Fibroblast of the conjunctiva (primary cell): ENCODE results near the gene GDF11.

Experiments
- DNase-seq: peaks from one replicate; pipeline ENCODE4 v3.0.0-alpha.2; 2010; ENCODE audit warnings: low read depth

Gene GDF11

DNA sequence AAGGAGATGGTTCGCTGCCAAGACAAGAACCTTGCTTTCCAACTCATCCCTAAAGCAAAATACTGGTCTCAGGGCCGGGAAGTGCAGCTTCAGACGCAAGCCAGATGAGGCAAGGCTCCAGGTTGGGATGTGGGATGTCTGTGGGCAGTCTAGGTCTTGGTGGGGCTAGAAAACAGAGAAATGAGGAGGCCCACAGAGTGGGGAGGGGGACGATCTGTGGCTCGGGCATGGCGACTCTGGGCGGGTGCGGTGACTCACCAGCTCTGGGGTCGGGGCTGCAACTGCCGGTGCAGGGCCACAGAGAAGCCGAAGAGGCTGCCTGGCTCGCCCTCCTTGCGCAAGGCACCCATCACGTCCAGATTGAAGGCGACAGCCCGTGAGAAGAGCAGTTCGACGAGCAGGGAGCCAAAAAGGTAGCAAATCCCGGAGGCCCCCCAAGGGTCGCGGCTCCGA is 35.7 kb upstream of the GDF11 start:
- DNase-seq: no peak

DNA sequence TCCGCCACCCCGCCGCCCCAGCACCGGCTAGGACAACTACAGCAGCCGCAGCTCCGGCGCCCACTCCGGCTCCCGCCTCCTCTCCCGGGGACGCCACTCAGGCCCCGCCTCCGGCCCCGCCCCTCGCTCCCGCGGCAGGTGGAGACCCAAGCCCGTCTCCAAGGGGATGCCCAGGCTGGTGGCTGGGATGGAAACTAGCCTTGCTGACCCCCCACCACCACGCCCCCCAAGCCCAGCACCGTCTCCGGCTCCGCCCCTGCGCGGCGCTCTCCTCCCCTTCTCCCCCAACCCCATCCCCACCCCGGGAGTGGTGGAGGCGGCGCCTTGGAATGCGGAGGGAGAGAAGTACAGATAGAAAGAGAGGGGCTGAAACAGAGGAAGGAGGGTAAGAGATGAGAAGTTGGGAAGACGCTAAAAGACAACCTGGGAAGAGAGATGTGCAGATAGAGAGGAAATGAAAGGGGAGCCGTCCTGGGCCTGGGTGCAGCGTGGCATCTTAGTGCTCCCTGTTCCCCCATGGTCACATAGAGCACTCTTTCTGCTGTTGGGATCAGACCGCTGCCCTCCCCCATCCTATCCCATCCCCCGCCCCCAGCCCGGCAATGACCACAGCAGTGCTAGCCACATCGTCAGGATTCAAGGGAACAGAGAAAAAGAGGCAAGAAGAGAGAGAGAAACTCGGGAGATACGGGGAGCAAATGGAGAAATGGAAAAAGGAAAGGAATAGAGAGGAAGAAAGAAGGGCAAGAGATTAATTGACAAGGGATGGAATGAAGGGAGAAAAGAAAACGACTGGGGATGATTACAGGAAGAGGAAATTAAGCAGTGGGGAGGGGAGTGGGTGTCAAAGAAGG is 34.9 kb upstream of the GDF11 start, which contains the start of gene ITGA7:
ITGA7 (minus strand) TSS at position 64 of the 854 bp plus-strand sequence. CDS start 222 bp downstream, outside the sequence.
- DNase-seq: no peak

- no peak for DNase-seq
These were observed 34.2 kb upstream of the GDF11 start for GRCh38 chr12:55708695-55709233.

DNA sequence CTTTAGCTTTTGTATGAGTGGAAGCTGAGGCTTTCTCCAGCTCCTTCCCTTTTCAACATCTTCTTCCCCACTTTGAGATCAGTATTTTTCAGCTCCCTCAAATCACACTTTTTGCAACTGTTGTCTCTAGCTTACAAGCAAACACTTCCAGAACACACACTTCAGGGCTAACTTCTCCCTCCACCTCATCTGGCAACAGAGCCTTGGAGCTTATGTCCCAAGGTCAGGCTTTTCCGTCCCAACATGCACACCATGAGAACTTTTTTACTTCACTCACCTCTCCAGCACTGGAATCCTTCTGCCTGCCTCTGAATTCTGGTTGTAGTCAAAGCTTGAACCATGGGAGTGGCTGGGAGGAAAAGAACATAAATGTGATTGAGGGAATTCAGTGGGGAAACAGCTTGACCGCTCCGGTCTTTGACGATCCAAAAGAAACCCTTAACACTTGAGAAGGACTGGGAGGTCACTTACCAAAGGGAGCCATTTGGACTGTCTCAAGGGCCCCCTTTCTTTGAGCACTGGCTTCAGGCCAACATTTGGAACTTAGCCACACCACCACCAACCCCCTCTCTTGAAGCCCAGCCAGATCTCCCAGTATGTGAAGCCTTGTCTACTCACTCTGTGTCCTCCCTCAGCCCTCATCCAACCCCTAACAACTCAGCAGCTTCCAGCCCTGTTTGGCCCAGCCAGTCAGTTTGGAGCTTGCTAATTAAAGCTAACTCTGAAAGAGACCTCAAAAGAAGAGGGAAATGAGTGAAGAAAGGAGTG is 31.0 kb upstream of the GDF11 start:
- DNase-seq: no peak

DNA sequence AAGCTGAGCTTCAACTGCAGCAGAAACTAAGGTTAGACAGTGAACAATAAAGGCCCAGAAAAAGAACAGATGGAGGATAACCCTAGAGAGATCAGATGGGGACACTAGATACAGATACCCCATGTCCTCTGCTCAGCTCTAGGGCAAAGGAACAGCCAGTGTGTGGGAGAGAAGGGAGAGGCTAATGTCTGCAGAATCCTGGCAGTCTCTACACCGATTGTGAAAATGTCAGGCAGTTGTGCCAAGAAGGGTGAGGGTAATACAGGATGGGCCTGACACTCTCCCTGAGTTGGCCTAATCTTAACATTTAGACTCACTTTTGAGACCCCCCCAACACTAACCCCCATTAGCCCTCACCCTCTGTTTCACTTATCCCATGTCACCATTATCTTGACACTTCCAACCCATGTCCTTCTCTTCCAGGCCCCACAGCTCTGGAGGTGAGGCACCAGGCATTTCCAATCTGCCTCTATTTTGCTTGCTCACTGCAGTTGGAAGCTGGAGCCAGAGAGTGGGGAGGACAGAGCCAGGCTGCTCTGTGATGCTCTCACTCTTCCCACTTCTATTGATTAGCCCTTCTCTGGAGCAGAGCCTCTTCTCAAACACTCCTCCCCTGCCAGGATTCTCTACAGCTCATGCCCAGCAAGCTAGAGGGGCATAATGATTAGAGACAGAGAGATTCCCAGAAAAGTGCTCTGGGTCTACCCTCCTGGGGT is 30.1 kb upstream of the GDF11 start:
- DNase-seq: no peak

- DNase-seq: no peak
These were observed 29.2 kb upstream of the GDF11 start for GRCh38 chr12:55713721-55714120.

GRCh38 chr12:55715169-55715764 is 27.7 kb upstream of the GDF11 start:
- no peak for DNase-seq

GRCh38 chr12:55715833-55716581 is 26.9 kb upstream of the GDF11 start, which contains the start of gene BLOC1S1:
Gene BLOC1S1, plus strand, starts transcription at chr12:55716046. Its CDS starts 6 bp downstream, at chr12:55716052.
- DNase-seq: peak; percentile 89

DNA sequence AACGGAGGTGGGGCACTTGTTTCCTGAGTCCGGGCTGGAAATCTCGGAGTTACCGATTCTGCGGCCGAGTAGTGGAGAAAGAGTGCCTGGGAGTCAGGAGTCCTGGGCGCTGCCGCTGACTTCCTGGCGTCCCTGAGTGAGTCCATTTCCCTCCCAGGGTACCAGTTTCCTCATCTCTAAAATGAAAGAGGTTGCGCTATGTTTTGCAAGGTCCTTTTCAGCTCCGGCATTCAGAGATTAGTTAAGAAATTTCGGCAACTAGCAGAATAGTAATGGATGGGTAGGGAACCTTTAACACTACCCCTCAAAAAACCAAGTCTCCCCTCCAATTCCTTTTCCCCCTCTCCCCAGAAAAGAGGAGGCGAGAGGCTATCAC is 26.4 kb upstream of the GDF11 start:
- no peak for DNase-seq

DNA sequence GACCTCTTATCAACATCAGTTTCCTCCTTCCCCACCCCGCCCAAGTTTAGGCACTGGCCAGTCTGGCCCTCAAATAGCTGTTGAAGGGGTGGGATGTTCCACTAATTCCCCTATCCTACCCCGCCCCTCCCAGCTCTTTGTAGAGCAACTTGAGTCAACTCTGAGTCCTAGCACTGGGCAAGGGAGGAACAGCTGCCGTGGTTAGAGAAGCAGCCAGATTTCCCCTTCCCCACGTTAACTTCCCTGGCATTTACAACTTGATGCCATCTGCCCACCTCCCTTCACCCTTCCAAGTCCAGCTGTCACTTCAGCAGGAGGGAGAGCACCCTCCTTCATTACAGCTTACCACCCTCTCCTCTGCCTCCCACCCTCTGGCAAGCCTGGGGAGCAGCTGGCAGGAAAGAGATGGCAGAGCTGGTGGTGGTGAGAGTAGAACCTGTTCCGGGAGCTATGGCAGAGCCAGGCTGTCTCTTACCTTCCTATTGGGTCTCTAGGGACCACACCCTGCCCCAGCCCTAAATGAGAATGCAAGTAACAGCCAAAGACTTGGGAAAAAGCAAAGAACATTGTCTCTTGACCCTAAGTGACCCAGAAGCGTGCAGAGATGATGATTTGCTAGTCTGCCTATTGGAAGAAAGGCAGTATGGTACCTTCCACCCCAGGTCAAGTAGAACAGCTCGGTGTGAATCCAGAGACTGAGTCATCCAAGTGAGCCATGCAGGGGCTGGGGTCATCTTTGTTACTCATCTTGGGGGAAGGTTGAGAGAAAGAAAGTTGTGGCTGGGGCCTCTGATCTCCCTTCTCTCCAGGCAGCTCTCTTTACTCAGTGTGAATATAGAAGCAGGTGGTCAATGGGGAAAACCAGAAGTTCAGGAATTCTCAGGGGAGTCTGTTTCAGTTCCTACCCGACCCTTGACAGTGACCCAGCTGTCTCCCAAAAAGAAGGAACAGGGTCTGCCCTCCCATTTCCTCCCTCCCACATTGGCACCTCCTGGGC is 25.6 kb upstream of the GDF11 start:
- no peak for DNase-seq

- no peak for DNase-seq
These were observed 24.9 kb upstream of the GDF11 start for GRCh38 chr12:55718015-55718414.

DNA sequence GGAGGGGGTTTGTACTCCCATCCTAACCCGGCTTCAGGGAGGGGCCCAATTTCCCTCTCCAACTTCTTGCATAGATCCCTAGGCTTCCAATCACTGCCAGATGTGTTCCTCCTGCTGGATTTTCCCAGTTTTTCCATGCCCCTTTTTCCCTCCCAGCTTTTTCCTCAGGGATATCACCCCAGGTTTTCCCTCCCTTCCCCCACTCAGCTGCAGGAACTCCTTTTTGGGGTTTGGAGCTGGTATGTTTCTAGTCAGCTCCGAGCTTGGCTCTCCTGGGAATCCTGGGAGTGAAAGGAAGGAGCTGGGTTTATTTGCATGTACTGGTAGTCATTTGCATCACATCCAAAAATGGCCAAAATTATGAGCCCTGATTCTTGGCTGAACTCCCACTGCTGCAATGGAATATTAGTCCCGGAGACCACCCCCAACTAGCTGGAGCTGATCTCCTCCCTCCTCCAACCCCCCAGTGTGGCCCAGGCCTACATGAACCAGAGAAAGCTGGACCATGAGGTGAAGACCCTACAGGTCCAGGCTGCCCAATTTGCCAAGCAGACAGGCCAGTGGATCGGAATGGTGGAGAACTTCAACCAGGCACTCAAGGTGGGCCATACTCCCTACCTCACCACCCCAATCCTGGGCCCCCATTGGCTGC is 24.2 kb upstream of the GDF11 start:
- DNase-seq: no peak

- DNase-seq: no peak
These were observed 23.6 kb upstream of the GDF11 start for GRCh38 chr12:55719371-55719770.

- DNase-seq: peak; percentile 93
These were observed 22.8 kb upstream of the GDF11 start, which contains the start of gene RDH5 for GRCh38 chr12:55720071-55720564. Gene RDH5, plus strand, starts transcription at chr12:55720393. Its CDS starts 792 bp downstream, at chr12:55721185.

DNA sequence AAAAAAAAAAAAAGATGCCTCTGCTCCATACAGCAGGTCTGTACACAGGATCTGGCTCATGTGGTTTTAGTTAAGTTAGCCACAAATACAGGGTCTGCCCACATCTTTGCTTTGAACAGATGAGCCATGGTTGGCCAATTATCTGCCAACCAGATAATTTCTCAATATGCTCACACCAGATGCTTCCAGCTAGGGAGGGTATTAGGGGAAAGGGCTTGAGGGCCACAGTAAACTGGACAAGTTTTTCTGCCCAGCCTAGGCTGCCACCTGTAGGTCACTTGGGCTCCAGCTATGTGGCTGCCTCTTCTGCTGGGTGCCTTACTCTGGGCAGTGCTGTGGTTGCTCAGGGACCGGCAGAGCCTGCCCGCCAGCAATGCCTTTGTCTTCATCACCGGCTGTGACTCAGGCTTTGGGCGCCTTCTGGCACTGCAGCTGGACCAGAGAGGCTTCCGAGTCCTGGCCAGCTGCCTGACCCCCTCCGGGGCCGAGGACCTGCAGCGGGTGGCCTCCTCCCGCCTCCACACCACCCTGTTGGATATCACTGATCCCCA is 22.0 kb upstream of the GDF11 start:
- peak; percentile 95 for DNase-seq

DNA sequence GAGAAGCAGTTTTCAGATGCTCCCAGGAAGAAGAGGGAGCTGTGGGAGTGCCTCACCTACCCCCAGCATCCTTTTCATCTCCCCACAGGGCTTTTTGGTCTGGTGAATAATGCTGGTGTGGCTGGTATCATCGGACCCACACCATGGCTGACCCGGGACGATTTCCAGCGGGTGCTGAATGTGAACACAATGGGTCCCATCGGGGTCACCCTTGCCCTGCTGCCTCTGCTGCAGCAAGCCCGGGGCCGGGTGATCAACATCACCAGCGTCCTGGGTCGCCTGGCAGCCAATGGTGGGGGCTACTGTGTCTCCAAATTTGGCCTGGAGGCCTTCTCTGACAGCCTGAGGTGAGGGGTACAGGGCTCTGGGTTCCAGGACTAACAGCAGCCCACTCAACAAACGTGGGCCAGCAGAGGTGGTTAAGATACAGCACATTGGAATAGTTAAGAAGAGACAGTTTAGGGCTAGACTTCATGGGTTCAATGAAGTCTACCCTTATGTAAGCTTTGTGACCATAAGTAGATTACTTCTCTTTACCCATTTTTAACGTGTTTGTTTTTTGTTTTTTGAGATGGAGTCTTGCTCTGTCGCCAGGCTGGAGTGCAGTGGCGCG is 21.2 kb upstream of the GDF11 start:
- no peak for DNase-seq

- DNase-seq: no peak
These were observed 20.0 kb upstream of the GDF11 start for GRCh38 chr12:55722948-55723347.
